HUDEP-2 (cell line): Measurements from ENCODE around the gene C3AR1.
A peak's percentile ranks its signal among the peaks of the same experiment; 100 is the strongest.

Experiments
- DNase-seq, 76 experiments: peaks; one replicate each; lab custom pipeline; 2025; ENCODE audit not compliant: unreplicated experiment in 76 of 76; lab: John Stamatoyannopoulos, UW

C3AR1 gene

DNA sequence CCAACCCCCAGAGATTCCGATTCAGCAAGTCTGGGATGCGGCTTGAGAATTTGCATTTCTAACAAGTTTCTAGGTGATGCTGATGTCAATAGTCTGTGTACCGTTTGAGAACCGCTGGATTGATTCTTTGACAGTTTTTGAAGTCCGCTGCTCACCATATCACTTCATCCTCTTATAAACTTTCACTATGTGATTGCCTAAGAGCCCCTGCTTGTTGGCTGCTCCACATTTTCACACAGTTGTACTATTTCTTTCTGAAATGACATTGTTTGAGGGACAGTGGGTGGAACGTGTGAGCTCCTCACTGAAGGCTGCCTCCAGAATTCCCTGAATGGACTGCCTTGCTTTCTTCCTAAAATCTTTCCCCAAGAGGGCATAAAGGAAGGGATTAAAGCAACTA is 7.7 kb downstream of the C3AR1 start:
- no peak for DNase-seq

GRCh38 chr12:8057839-8058238 is 8.3 kb downstream of the C3AR1 start:
- no peak for DNase-seq

DNA sequence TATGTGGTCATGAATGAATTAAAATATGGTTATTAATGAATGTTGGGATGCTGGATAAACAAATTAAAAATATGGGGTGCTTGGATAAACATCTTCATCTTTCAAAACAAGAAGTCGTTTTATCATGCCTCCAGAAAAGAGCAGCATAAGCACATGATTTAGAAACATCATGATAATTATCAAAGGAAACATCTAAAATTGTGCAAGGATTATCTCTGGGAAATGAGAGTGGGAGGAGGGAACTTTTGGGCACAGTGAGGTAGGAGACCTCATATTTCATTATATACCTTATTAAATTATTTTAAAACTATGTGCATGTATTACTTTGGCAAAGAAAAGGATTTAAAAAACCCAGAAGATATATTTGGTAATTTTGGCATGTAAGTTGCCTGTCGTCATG is 8.9 kb downstream of the C3AR1 start:
- no peak for DNase-seq

DNA sequence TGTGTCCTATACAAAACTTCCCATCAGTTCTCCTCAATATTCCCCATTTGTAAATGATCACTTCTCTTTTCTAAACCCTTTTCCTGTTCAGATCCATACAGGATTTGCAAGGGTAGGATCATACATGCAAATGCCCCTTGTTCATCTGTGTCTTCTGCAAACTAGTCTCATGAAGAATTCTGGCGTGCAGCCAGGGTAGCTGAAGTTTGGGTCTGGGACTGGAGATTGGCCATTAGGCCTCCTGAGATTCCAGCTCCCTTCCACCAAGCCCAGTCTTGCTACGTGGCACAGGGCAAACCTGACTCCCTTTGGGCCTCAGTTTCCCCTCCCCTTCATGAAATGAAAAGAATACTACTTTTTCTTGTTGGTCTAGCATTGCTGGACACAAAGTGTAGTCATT is 11.3 kb downstream of the C3AR1 start:
- DNase-seq = peak in 1 of 76 experiments; percentile 2

- DNase-seq = no peak
Observed at GRCh38 chr12:8052679-8053078, 13.5 kb downstream of the C3AR1 start.

GRCh38 chr12:8050600-8051250 is 15.4 kb downstream of the C3AR1 start:
- no peak for DNase-seq

DNA sequence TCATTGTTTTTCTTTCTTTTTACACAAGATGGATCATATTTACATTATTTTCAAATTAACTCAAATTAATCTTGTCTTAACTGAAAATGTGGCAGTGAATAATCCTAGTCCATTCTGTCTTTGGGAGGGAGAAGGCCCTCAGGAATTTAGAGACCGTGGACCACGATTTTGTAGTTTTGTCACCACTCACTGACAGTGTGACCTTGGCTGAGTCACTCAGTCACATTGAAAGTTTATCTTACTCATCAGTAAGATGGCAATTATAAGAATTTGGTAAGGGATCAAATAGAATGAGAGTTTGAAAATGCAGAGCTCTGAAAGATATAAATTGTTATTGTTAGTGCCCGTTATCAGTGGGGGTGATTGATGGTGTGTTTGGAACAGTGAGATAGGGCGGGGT is 17.3 kb downstream of the C3AR1 start:
- no peak for DNase-seq

DNA sequence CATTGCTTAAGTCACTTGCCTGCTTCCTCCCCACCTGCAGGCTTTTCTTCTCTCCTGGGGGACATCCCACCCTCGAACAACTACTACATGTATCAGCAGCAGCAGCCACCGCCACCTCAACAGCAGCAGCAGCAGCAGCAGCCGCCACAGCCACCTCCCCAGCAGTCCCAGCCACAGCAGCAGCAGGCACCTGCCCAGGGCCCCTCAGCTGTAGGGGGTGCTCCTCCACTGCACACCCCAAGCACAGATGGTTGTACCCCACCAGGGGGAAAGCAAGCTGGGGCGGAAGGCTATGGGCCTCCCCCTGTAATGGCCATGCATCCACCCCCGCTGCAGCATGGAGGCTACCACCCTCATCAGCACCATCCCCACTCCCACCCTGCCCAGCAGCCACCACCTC is 18.3 kb downstream of the C3AR1 start:
- DNase-seq = no peak

- peak in 55 of 76 experiments; percentile 6 to 68 (median 36) for DNase-seq
Observed at GRCh38 chr12:8045952-8046944, 19.9 kb downstream of the C3AR1 start.

GRCh38 chr12:8040791-8041190 is 25.4 kb downstream of the C3AR1 start:
- no peak for DNase-seq

GRCh38 chr12:8038659-8039114 is 27.5 kb downstream of the C3AR1 start:
- DNase-seq = peak in 67 of 76 experiments; percentile 3 to 72 (median 46)

GRCh38 chr12:8037947-8038346 is 28.2 kb downstream of the C3AR1 start:
- peak in 1 of 76 experiments; percentile 16 for DNase-seq

DNA sequence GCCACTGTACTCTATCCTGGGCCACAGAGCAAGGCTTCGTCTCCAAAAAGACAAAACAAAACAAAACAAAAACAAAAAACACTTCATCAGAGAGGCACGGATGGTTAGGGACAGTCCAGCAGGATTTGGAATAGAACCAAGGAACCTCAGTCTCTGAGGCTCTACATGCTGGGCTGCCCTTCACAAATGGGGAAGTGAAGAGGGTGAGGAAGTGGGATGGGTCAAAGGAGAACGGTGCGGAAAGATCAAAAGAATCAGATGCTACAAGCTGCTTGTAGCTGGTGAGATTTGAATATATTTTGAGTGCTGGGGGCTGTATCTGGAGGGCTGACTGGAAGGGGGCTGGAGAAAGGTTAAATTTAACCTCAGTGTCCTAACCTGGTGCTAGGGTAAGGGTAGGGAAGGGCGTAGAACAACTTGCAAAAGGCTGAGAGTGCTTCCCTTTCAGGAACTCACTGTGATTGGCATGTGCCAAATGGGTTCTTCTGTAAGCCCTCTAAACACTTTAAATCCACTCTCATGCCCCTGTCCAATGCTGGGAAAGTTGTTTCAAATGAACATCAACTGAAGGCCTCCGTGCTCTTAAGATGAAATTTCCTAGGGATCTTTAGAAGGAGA is 29.0 kb downstream of the C3AR1 start:
- peak in 3 of 76 experiments; percentile 2 to 19 (median 4) for DNase-seq

DNA sequence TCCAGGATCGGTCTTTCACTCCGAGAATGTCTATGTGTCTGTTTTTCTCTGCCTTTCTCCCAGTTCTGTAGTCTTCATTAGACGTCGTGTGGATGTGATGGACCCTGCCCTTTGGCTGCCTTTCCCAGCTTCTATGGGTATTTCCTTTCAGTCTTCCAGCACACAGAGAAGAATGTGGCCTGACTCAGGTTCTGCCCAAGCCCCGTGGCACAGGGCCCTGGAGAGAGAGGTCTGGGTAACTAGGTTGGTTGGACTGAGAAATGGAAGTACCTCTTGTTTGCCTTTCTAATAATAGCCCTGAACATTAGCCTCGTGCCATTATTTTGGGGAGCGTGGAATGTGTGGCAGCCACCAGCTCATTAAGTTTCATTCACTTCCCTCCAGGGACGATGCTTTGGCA is 29.8 kb downstream of the C3AR1 start:
- no peak for DNase-seq

GRCh38 chr12:8035440-8036010 is 30.6 kb downstream of the C3AR1 start:
- DNase-seq = no peak

DNA sequence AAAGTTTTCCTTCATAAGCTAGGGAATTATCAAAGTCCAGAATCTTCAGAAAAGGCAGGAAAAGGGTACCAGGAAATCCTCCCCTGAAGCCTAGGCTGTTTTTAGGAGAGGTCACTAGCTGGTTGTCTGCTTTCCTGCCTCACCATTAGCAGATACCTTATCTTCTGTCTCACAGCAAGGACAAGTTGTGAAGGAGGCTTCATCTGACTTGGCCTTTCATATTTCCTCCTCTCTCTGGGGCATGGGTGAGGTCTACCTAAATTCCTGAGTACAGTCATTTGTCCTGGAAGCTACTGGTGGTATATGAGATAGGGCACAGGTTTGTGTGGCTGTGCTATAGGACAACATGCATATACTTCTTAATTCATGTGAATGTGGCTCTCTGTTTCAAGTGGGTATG is 31.4 kb downstream of the C3AR1 start:
- peak in 42 of 76 experiments; percentile 2 to 71 (median 35) for DNase-seq

DNA sequence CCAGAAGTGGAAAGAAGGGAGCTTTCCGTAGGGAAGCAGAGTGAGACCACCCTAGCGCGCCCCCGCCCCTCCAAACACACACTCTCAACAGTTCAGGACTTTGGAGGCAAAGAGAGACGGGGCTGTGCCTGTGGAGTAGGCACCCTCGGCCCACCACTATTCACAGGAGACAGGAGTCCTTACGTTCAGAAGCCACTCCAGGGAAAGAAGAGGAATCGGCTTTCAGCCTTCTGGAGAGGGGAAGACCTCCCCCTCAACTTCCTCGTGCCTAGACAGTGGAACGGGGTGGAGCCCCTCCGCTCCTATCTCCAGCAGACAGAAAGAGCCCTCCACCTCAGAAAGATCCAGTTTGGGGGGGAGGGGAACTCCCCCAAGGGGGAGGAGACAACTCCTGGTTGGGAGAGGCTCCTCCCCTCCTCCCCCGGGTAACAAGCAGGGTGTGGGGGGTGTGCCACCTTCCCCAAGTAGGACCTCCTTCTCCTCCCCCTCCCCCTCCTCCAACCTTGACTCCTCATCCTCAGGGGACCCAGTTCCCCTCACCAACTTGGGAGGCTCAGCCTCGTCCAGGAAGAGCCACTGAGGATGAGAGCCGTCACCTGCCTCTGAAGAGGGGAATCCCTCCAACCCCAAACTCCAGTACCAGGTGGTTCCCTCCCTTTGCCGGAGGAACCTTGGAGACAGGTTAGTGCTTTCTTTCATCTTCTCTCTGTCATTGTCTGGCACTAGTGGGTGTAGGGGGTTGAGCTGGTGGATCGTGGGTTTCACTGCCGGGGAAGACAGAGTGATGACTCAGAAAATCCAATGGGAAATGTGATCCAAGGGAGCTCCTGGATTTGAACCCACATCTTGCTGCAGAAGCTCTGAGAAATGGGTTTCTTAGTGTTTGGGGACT is 32.8 kb downstream of the C3AR1 start:
- peak in 72 of 76 experiments; percentile 17 to 85 (median 69) for DNase-seq

DNA sequence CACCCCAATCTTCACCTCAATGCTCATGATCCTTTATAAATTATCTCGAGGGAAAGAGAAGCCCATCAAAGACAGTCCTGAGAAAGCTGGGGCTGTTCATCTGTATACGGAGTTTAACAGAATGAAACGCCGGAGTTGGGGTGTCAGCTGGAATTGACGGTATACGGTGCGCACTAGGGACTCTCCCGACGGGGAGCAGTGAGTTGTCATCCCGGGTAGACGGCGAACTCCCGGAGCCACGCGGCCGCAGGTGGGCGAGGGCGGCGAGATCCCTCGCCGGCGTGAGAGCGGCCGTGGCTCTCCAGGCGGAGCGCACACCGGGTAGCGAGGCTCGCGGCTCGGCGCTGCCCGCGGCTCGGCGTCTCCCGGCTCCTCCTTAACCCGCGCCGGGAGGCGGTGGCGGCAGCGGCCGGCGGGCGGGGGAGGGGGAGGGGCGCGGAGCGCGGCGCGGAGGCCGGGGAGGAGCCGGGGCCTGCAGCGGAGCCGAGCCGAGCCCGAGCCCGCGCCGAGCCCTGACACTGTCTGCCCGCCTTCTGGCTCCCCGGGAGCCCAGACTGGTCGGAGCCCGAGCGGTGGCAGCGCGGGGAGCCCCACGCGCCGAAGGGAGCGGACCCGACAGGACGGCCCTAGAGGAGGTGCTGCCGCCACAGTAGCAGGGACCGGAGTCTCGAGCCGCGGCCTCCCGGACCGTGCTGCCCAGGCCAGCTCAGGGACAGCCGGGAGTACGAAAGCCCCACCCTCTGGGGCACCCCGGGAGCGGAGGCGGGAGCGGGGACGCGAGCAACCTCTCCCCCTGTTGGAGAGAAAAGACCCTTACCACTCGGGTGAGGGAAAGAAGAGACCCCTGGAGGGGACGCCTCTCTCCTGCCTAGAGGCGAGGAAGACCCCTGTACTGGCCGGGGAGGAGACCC is 33.7 kb downstream of the C3AR1 start, which contains the start of gene FOXJ2:
Gene FOXJ2, plus strand, starts transcription at position 475 of the 911 bp plus-strand sequence. CDS start 7,117 bp downstream, outside the sequence.
- peak in 67 of 76 experiments; percentile 4 to 81 (median 60) for DNase-seq

DNA sequence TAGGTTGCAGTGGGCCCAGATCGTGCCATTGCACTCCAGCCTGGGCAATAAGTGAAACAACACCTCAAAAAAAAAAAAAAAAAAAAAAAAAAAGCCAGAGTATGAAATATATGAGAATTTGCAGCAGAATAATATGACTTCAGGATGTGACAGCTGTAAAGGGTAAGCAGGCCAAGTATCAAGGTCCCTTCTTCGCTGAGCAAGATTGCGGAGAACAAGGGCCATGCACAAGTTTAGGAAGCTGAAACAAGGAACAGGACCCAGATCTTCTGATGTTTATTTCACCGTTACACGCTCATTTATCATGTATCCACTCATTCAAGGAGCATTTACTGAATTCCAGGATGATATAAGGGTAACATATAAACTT is 34.3 kb downstream of the C3AR1 start:
- peak in 5 of 76 experiments; percentile 7 to 38 (median 19) for DNase-seq
